Activated T-cell treated with anti-CD3 and anti-CD28 coated beads, Interleukin-2, amount 50 U/mL, for 24 hours (primary cell): ENCODE measurements around the gene ZNF263.
A peak's percentile ranks its signal among the peaks of the same experiment; 100 is the strongest.

Experiments
- DNase-seq: peaks from one replicate; pipeline ENCODE4 v3.0.0-alpha.2; 2020
- H3K27ac Mint-ChIP-seq: 2 replicates; pipeline ENCODE4 v1.8.0; 2020; ENCODE audit warnings: mild to moderate bottlenecking, mixed read lengths
- H3K27me3 Mint-ChIP-seq: 2 replicates; pipeline ENCODE4 v1.8.0; 2020; ENCODE audit warnings: mixed read lengths
- H3K36me3 Mint-ChIP-seq: 2 replicates; pipeline ENCODE4 v1.8.0; 2020; ENCODE audit warnings: low read depth, mixed read lengths
- H3K4me1 Mint-ChIP-seq: 2 replicates; pipeline ENCODE4 v1.8.0; 2020; ENCODE audit warnings: low read depth, mixed read lengths
- H3K4me3 Mint-ChIP-seq: 2 replicates; pipeline ENCODE4 v1.8.0; 2020; ENCODE audit warnings: mild to moderate bottlenecking, moderate library complexity, mixed read lengths
- H3K9me3 Mint-ChIP-seq: 2 replicates; pipeline ENCODE4 v1.8.0; 2020; ENCODE audit warnings: mixed read lengths

The ZNF263 gene

DNA sequence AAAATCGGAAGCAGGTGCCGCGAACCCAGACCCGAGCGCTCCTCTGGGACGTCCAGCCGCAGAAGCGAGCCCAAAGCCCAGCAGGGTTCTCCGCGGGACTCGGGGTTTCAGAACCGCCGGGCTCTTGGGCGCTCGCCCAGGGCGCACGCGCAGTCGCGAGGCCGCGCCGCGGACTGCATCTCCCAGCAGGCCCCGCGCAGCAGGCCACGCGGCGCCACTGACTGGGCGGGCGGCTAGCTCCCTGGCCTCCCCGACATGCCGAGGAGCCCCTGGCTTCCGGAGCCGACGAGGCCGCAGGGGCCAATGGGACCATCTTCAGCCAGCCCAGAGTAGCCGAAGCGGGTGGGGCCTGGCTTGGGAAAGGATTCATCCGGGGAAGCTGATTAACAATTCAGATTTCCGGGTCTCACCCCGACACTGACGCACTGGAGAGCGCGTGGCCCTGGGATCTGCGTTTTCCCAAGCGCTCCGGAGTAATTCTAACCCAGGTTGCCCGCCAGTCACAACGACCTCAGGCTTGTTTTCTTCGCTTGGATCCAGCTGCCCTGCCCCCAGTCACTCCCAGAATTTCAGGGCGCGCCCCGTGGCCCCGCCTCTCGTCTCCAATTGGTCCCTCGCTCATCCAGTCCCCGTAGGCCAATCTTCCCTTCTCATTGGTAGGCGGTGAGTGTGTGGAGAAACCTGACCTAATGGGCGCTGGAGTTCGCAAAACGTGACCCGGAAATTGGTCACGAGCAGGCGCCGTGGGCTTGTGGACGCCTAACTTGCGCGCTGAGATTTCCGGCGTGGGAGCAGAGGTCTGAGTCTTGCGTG, at the start of gene ZNF263:
Gene ZNF263 (plus strand): TSS at position 762 of the 813 bp plus-strand sequence. CDS start 328 bp downstream, outside the sequence.
- H3K9me3 Mint-ChIP-seq, result peaks cover 21% of the 10 kb centered on the region
- H3K36me3 Mint-ChIP-seq, result peaks cover 54% of the 10 kb centered on the region
- H3K4me1 Mint-ChIP-seq, result peaks cover 49% of the 10 kb centered on the region
- DNase-seq, result peak; percentile 93
- H3K4me3 Mint-ChIP-seq, result peak within 1 kb of the TSS; percentile 93
- H3K27me3 Mint-ChIP-seq, result peaks cover 3% of the 10 kb centered on the region
- peak within 1 kb of the TSS; percentile 99 for H3K27ac Mint-ChIP-seq

DNA sequence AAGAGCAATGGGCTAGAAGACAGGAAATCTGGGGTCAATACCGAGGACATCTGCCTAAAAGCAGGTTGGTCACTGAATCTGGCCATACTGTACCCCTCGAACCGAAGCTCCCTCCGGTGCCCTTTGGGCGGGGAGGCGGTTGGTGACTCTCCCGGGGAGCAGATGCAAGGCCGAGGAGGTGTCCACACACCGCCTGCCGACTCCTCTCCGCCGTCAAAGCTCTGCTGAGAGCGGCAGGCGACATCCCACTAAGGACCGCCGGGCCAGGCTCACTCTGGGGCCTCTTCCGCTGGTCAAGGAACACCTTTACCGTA, 48.8 kb upstream of the ZNF263 start:
- peaks cover 59% of the 10 kb centered on the region for H3K36me3 Mint-ChIP-seq
- peaks cover 28% of the 10 kb centered on the region for H3K9me3 Mint-ChIP-seq
- peaks cover 36% of the 10 kb centered on the region for H3K4me1 Mint-ChIP-seq
- DNase-seq, result no peak
- no peaks in the 10 kb centered on the region for H3K27me3 Mint-ChIP-seq
- H3K4me3 Mint-ChIP-seq, result peak overlapping the region; percentile 90
- peak overlapping the region; percentile 98 for H3K27ac Mint-ChIP-seq

DNA sequence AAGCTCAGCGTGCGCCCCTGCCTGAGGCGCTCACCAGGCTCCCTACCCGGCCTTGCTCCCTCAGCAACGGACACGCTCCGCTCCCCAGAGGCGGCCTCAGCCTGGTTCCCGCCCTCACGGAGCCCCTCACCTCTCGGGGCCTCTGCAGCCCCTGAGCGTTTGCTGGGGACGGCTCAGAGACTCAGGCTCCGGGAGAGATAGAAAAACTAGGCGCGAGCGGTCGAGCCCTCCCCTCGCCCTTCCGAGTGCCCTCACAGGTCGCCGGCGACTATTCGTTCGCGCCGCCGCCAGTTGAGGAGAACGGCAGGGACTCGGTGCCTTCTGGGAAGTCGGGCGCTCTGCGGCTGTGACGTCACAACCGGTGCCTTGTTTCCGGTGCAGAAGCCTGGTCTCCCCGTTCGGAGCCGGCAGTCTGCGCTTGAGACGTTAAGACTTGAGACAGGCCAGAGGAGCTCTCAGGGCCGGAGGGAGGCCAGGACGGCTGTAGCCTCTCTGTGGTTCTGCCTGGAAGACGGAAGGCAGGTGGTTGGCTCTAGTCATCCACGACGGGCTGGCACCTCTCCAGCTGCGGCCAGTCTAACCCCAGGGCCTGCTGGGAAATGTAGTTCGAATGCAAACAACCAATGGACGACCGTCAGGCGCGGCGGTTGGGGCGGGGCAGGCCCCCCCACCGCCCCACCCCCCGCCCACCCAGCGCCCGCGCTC, 48.3 kb upstream of the ZNF263 start, which contains the start of gene ZNF200:
Gene ZNF200 (minus strand): TSS at position 302 of the 705 bp plus-strand sequence. CDS start 1,403 bp downstream, outside the sequence.
- Mint-ChIP-seq H3K9me3 (peaks cover 27% of the 10 kb centered on the region), H3K36me3 (peaks cover 54% of the 10 kb centered on the region), H3K27me3 (no peaks in the 10 kb centered on the region), H3K27ac (peak within 1 kb of the TSS; percentile 98), H3K4me3 (peak within 1 kb of the TSS; percentile 90), H3K4me1 (peaks cover 36% of the 10 kb centered on the region)
- DNase-seq, result peak; percentile 97

DNA sequence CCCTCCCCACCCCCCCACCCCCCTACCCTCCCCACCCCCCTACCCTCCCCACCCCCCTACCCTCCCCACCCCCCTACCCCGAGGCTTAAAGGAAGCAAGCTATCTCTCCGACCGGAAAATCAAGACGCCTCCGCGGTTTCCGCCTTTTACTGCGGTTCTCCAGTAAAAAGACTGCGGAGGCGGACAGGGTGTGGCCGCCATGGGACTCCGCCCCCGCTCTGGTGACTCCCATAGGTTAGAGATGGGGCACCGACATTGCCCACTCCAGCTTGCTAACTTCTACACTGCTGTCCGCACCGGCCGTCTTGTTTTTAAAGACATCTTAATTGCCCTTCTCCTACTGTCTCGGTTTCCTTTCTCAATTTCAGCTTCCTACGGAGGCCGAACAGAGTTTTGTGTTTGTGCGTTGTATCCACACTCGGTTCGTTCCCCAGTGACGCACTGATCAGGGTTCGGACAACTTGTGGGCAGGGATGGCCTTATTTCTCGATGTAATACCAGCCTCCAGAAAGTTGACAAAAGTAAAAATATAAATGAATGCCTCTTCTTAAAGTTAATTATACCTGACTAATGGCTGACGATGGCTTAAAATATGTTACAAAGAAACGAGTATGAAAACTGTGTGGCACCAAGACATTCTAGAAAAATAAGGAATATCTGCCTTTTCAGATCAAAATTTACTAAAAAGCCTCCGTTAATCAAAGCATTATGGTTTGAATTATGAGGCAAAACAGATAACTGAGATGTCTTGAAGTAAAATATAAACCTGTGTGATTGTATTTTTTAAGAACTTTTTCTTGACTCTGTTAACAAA, 47.2 kb upstream of the ZNF263 start:
- H3K4me1 Mint-ChIP-seq, result peaks cover 36% of the 10 kb centered on the region
- H3K9me3 Mint-ChIP-seq, result peaks cover 18% of the 10 kb centered on the region
- H3K36me3 Mint-ChIP-seq, result peaks cover 43% of the 10 kb centered on the region
- H3K27me3 Mint-ChIP-seq, result no peaks in the 10 kb centered on the region
- H3K4me3 Mint-ChIP-seq, result peak overlapping the region; percentile 66
- DNase-seq, result peak; percentile 40
- peak overlapping the region; percentile 72 for H3K27ac Mint-ChIP-seq

DNA sequence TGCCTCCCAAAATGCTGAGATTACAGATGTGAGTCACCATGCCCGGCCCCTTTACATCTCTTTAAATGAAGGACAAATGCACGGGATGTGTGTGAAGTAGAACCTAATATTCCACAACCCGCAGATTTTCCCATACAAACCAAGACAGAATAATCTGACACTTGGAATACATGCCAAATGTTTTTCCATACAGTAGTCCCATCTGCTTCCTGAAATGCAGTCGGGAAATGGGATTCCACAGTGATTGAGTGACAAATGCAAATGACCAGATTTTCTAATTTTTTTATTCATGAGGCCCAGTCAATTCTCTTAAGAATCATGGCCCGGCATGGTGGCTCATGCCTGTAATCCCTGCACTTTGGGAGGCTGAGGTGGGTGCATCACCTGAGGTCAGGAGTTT, 41.5 kb upstream of the ZNF263 start:
- Mint-ChIP-seq H3K9me3 (no peaks in the 10 kb centered on the region), H3K4me3 (no peak overlapping the region), H3K27ac (no peak overlapping the region), H3K27me3 (peaks cover 8% of the 10 kb centered on the region), H3K4me1 (peaks cover 5% of the 10 kb centered on the region), H3K36me3 (no peaks in the 10 kb centered on the region)
- no peak for DNase-seq

DNA sequence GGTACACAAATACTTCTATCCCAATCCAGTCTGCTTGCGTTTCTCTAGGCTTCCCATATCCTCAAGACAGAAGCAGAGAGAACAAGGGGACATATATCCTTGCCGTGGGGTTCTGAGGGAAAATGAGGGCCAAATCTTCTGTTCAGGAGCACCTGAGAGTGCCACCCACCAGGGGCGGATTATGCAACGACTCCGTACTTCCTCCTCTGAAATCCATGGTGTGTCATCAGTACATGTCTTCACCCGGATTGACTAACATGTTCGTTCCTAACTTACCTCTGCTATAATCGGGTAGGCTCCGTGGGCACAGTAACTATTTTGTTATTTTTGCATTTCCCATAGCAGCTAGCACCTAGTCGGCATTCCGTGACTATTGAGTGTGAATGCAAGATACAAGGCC, 40.6 kb upstream of the ZNF263 start:
- no peak for DNase-seq
- peaks cover 10% of the 10 kb centered on the region for H3K27me3 Mint-ChIP-seq
- no peak overlapping the region for H3K4me3 Mint-ChIP-seq

DNA sequence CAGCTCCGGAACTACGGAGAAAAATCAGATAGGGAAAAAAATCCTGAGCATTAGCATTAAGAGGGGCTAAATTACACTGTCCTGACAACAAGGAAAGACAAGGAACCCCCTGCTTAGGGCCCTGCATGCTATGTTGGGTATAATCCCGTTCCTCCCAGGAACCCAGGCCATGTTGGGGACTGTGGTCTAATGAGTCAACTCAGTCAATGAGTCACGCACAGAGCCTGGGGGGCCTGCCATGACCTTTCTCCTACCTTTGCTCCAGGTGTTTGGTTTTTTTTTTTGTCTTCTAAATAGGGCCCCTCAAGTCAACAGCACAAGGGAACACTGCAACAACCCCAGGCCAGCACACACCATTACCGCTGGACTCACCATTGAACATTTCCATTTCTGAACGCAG, 39.4 kb upstream of the ZNF263 start:
- no peak for DNase-seq
- H3K9me3 Mint-ChIP-seq, result no peaks in the 10 kb centered on the region
- peaks cover 5% of the 10 kb centered on the region for H3K4me1 Mint-ChIP-seq
- no peak overlapping the region for H3K27ac Mint-ChIP-seq
- no peaks in the 10 kb centered on the region for H3K36me3 Mint-ChIP-seq
- no peak overlapping the region for H3K4me3 Mint-ChIP-seq
- peaks cover 10% of the 10 kb centered on the region for H3K27me3 Mint-ChIP-seq

More for the DNA sequence above, 40.6 kb upstream of the ZNF263 start:
- Mint-ChIP-seq H3K9me3 (no peaks in the 10 kb centered on the region), H3K36me3 (no peaks in the 10 kb centered on the region), H3K27ac (no peak overlapping the region), H3K4me1 (peaks cover 5% of the 10 kb centered on the region)

DNA sequence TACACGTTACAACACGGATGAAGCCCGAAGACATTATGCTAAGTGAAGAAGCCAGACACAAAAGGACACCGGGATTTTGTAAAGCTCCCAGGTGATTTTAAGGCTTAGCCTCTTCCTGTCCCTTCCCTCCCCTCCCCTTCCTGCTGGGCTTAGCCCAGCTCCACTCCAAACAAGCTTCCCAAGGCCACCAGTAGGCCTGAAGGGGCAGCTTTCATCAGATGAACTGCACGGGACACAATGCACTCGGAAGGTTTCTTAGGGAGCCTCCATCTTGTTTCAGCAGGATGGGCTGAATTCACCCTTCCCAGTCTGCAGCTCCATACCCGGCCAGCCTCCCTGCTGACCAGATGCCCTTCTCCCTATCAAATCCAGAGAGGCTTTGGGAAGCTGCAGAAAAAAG, 37.3 kb upstream of the ZNF263 start:
- Mint-ChIP-seq H3K4me3 (no peak overlapping the region), H3K4me1 (peaks cover 5% of the 10 kb centered on the region), H3K36me3 (no peaks in the 10 kb centered on the region), H3K9me3 (no peaks in the 10 kb centered on the region), H3K27me3 (peaks cover 11% of the 10 kb centered on the region), H3K27ac (no peak overlapping the region)
- no peak for DNase-seq

DNA sequence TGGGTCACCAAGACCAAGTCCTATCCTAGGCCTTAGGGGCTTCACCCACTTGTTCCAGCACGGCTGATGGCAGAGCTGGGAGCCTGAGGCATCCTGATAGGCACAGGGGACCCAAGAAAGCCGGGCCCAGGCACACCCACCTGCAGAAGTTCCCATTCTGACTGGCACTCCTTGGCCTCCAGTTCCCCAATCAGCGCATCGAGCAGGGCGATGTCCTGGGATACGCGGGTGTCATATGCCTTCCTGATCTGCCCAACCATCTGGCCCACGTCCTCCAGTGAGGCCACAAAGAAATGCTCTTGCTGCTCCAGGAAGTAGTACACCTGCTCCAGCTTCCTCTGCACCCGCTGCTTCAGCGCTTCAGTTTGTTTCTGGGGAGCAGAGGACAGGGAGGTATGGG, 36.4 kb upstream of the ZNF263 start:
- H3K27ac Mint-ChIP-seq, result no peak overlapping the region
- H3K4me3 Mint-ChIP-seq, result no peak overlapping the region
- H3K4me1 Mint-ChIP-seq, result peaks cover 5% of the 10 kb centered on the region
- peaks cover 14% of the 10 kb centered on the region for H3K27me3 Mint-ChIP-seq
- DNase-seq, result no peak
- no peaks in the 10 kb centered on the region for H3K36me3 Mint-ChIP-seq
- no peaks in the 10 kb centered on the region for H3K9me3 Mint-ChIP-seq

DNA sequence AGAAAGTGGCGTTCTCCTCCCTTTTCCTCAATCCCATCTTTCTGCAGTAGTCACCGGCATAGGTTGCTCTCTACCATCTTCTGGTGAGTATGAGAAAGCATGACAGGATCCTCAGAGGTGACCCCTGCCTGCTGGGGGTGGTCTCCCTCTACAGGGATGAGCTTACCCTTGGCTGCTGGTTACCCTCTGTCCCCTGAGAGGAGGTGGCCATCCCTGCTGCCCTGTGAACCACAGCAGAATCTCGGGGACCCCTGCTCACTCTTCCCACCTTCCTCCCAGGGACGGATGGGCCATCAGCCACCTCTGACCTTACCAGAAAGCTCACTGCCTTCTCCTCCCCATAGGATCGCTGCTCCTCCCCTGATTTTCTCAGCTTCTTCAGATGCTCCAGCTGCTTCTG, 34.7 kb upstream of the ZNF263 start:
- Mint-ChIP-seq H3K4me3 (no peak overlapping the region), H3K4me1 (peaks cover 5% of the 10 kb centered on the region), H3K9me3 (no peaks in the 10 kb centered on the region), H3K36me3 (no peaks in the 10 kb centered on the region), H3K27me3 (peaks cover 6% of the 10 kb centered on the region), H3K27ac (no peak overlapping the region)
- no peak for DNase-seq

DNA sequence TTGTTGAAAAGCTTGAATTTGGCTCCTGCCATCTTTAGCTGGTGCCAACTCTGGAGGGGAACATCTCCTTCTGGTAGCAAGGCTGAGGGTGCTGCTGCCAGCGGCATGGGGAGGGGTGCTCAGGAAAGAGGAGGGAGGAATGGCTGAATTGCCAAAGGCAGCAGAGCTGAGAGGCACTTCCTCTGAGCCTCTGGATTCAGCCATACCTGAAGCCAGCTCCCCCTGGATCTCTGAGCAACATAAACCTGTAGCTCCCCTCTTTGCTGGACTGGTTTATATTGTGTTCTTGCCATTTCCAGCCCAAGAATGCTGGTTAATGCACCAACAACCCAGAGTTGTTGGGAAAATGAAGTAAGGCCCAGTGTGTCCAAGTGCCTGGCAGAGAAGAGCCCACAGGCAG, 34.3 kb upstream of the ZNF263 start:
- no peaks in the 10 kb centered on the region for H3K36me3 Mint-ChIP-seq
- H3K27ac Mint-ChIP-seq, result no peak overlapping the region
- H3K4me3 Mint-ChIP-seq, result no peak overlapping the region
- DNase-seq, result no peak
- peaks cover 2% of the 10 kb centered on the region for H3K4me1 Mint-ChIP-seq
- peaks cover 6% of the 10 kb centered on the region for H3K27me3 Mint-ChIP-seq
- H3K9me3 Mint-ChIP-seq, result no peaks in the 10 kb centered on the region

DNA sequence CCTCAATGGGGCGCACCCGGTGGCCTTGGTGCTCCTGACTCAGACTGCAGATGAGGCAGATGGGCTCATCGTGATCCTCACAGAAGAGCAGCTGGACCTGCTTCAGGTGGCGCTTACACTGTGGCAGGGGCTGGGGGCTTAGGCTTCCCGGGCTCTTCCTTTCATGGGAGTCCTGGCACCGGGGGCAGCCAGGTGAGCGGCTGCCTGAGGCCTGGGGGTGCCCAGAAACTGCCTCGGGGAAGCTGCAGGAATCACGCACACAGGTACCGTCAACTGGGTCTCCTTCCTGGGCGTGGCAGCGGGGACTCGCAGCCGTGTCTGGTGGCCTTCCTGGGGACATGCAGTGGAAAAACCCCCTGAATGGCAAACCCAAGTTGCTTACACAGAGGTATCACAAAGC, 33.8 kb upstream of the ZNF263 start:
- Mint-ChIP-seq H3K4me3 (no peak overlapping the region), H3K27me3 (peaks cover 6% of the 10 kb centered on the region), H3K36me3 (no peaks in the 10 kb centered on the region), H3K4me1 (no peaks in the 10 kb centered on the region), H3K9me3 (no peaks in the 10 kb centered on the region), H3K27ac (no peak overlapping the region)
- no peak for DNase-seq

DNA sequence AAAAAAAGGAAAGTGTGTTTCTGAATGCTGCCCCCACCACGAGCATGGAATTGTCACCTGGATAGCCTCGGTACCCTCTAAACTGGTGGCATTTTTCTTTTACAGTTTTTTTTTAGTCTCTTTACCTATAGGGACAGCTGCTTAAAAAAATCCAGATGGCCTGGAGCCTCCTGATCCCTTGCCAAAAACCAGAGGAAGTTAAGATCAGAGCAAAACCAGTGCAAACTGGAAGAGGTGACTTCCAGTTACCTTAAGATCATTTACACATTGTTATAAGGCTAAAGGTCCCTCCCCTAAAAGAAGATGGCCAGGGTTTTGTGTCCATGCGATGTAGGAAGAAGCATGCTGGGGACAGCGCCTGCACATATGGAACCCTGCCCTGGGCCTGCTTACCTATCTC, 30.3 kb upstream of the ZNF263 start:
- Mint-ChIP-seq H3K27ac (no peak overlapping the region), H3K9me3 (no peaks in the 10 kb centered on the region), H3K27me3 (peaks cover 6% of the 10 kb centered on the region), H3K4me3 (no peak overlapping the region), H3K36me3 (no peaks in the 10 kb centered on the region), H3K4me1 (no peaks in the 10 kb centered on the region)
- no peak for DNase-seq

DNA sequence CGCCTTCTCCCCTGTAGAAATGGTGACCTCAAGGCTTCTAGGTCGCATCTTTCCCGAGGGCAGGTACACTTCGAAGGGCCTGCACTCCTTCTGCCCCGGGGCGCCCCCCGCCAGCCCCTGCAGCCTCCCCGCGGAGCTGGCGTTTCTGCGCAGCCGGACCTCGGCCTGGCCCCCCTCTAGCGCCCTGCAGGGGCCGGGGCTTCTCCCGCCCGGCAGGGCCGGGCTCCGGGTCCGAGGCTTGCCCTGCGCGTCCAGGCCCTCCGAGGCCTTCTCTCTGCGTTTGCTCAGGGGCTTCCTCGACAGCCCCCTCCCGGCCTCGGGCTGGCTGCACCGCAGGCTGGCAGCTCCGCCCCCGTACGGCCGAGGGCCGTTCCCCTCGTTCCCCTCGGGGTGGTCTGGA, 29.0 kb upstream of the ZNF263 start:
- Mint-ChIP-seq H3K27me3 (peaks cover 6% of the 10 kb centered on the region), H3K9me3 (no peaks in the 10 kb centered on the region), H3K27ac (no peak overlapping the region), H3K36me3 (no peaks in the 10 kb centered on the region), H3K4me1 (no peaks in the 10 kb centered on the region), H3K4me3 (no peak overlapping the region)
- DNase-seq, result no peak
